GM18861 (cell line): ENCODE data around the gene PRDX6.
A peak's percentile ranks its signal among the peaks of the same experiment; 100 is the strongest.
"Not testable (repeated sequence)": the region's sequence is repeated elsewhere in the genome, so short reads cannot be mapped to it uniquely, and the experiment has no call there.

Source experiments
- ATAC-seq: cut with Tn5 transposase; IDR thresholded peaks from one replicate; pipeline ENCODE4 v1.9.1; 2021; ENCODE audit not compliant: unreplicated experiment

Gene PRDX6, protein sequence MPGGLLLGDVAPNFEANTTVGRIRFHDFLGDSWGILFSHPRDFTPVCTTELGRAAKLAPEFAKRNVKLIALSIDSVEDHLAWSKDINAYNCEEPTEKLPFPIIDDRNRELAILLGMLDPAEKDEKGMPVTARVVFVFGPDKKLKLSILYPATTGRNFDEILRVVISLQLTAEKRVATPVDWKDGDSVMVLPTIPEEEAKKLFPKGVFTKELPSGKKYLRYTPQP

DNA sequence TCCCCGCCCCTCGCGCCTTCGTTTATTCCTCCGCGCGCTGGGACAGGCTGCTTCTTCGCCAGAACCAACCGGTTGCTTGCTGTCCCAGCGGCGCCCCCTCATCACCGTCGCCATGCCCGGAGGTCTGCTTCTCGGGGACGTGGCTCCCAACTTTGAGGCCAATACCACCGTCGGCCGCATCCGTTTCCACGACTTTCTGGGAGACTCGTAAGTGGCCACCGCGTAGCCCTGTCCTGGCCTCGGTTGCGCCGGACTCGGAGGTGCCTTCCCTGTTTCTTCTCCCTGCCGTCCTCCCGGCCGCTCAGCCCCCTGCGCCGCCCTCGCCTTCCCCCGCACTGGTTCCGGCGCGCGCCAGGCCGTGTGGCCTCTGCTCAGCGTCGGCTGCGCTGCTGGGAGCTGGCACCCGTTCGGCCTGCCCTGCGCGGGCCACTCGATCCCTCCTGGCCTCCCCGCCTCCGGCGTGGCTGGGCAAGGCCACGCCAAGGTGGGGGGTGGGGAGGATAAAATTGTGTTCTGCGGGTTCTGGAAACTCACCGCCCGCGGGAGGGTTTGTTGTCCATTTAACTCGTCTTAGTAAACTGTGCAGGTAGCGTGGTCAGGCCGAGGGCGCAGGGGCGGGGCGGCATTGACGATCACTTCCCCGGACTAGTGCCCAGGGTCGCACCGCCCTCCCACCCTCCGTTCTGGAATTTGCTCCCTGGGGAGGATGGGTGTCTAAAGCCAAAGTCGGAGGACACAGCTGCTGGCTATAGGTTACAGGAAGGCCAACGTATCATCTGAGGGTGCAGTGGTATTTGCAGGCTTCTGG is at the start of gene PRDX6:
Gene PRDX6, plus strand, starts transcription at position 50 of the 808 bp plus-strand sequence. Its CDS starts 63 bp downstream, at position 113.
- ATAC-seq, result peak; percentile 31

DNA sequence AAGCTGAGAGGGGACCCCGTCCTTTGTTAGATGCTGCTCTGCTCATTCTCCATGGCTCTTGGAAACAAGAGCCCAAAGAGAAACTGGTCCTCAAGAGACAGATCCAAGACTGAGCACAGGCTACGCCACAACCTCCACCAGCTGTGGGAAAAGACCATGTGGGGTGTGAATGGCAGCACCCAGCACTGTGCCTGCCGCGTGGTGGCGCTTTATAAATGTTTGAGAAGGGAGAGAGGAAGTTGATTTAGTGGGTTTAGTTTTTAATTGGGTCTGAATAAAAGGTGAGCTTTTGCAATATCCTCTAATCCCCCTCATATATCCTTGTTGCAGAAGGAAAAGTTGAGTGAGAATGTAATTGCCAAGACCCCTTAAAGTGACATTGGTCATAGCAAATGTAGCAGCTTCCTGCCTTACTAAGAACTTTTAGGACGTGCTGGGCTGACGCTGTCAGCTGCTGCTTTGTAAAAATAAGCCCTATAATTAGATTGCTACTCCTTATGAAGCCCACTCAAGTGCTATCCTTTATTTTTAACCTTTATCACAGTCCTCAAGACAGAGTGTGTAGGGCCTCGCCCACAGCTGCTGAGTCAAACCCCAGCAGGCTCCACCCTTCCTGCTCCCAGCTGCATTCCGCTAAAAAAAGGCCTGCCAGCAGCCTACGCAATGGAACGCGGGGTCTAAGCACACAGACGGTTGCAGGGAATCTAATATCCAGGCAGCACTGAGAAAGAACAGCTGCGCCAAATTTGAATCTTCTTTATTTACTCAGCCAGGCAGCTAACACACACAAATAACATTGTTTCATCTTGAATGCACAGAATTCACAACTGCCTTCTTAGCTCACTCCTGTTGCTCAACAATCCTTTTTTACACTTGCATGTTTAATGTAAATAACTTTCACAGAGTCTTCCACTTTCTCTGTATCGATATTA is 47.4 kb upstream of the PRDX6 start:
- ATAC-seq, result peak; percentile 45

- ATAC-seq, result no peak
Observed at GRCh38 chr1:173430677-173431303, 46.3 kb upstream of the PRDX6 start.

- peak; percentile 39 for ATAC-seq
Observed at GRCh38 chr1:173431304-173432045, 45.7 kb upstream of the PRDX6 start.

- ATAC-seq, result no peak
Observed at GRCh38 chr1:173432331-173432730, 44.8 kb upstream of the PRDX6 start.

GRCh38 chr1:173433751-173434326 is 43.3 kb upstream of the PRDX6 start:
- no peak for ATAC-seq

GRCh38 chr1:173436841-173437428 is 40.2 kb upstream of the PRDX6 start:
- no peak for ATAC-seq

DNA sequence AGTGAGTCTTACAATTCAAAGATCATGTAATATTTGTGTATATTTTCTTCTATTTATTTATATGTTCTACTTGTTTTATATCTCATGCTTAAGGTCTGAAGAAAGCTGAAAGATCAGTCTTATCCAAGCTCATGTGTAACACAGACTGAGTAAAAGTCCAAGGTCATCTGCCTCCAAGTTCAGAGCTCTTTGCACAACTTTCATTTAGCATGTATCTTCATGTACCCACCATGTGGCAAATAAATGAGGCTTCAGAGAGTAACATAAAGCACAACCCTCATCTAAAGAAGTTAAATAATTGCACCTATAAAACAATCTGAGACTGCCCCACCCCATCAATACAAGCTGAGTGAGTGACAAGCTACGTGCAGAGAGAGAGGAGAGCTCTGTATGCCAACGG is 38.5 kb upstream of the PRDX6 start:
- ATAC-seq, result no peak

- no peak for ATAC-seq
Observed at GRCh38 chr1:173440430-173440829, 36.7 kb upstream of the PRDX6 start.

- ATAC-seq, result no peak
Observed at GRCh38 chr1:173444757-173445156, 32.4 kb upstream of the PRDX6 start.

DNA sequence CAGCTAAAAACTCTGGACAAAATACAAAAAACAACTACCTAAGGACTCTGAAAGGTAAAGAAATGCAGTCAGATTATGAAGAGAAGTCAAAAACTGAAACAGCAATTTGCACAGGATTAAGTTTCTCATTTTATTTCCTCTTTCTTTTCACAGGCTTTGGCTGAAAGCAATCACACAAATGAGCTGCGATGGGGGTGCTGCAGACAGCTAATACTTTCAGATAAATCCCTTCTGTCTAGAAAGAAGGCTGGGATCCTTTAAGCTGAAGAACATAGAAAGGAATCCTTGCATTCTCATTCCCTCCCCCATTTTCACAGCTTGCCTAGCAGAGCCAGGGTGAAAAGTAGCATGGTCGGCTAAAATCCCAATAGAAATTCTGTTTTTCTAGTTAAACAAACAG is 32.0 kb upstream of the PRDX6 start:
- no peak for ATAC-seq

DNA sequence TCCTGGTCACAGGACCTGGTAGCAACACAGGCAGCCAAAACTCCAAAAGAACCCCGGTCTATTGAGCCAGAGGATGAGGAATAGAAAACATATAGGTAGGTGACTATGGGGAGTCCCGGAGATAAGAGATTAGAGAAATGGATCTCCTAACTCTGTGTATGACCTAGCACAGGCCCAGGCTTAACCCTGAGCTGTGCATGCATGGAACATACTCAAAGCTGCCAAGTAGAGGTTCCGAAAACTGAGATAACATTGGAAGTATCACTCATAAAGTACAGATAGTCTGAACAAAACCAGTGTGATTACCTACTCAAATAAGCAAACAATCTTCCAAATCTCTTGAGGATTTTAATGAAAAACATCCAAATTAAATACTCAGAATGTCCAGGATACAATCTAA is 31.5 kb upstream of the PRDX6 start:
- ATAC-seq, result no peak

GRCh38 chr1:173447224-173447623 is 29.9 kb upstream of the PRDX6 start:
- ATAC-seq, result no peak

DNA sequence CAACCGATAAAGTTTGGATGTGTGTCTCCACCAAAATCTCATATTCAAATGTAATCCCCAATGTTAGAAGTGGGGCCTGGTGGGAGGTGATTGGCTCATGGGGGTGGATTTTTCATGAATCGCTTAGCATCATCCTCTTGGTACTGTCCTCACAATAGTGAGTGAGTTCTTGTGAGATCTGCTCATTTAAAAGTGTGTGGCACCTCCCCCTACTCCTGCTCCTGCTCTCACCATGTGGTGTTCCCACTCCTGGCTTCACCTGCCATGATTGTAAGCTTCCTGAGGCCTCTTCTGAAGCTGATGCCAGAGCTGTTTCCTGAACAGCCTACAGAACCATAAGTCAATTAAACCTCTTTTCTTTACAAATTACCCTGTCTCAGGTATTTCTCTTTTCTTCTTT is 28.2 kb upstream of the PRDX6 start:
- ATAC-seq, result no peak

- ATAC-seq, result no peak
Observed at GRCh38 chr1:173451981-173452380, 25.2 kb upstream of the PRDX6 start.

- no peak for ATAC-seq
Observed at GRCh38 chr1:173453982-173454381, 23.2 kb upstream of the PRDX6 start.

DNA sequence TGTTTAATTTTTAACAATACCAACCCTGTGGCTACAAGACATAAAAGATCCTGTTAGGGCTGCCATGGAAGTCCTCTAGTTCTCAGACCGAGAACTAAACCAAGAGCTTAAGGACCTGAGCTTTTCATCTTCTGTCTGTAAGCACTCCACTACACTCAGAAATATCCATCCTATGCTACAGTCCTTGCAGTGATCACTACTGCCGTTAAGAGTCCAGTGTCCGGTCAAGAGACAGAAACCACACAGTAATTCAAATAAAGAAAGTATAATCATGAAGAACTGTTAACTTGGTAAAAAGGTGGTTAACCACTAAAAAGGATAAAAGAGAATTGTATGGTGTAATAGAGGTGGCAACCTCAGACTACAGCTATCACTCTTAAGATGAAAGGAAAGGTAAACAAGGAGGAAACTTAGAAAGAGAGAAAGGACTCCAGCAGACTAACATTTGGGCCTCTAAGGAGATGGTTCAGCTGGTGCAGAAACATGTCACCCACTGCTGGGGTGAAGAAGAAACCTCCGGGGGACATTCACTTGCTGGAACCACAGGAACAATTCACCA is 22.1 kb upstream of the PRDX6 start:
- no peak for ATAC-seq

- no peak for ATAC-seq
Observed at GRCh38 chr1:173459885-173460284, 17.2 kb upstream of the PRDX6 start.

- not testable (repeated sequence) for ATAC-seq
Observed at GRCh38 chr1:173462666-173463065, 14.5 kb upstream of the PRDX6 start.
